IPS-20b (cell line): Measurements from ENCODE around the gene NFE2L1.
"Not testable (repeated sequence)": the region's sequence is repeated elsewhere in the genome, so short reads cannot be mapped to it uniquely, and the experiment has no call there.

Source experiments
- H3K27ac ChIP-seq: one replicate; pipeline ENCODE4 v1.5.1; 2013; ENCODE audit warnings: low read length
- H3K27me3 ChIP-seq: 2 replicates; pipeline ENCODE4 v1.6.1; 2013; ENCODE audit warnings: mild to moderate bottlenecking, low read length, inconsistent platforms; ENCODE audit not compliant: insufficient read depth
- H3K36me3 ChIP-seq: 2 replicates; pipeline ENCODE4 v1.6.1; 2013; ENCODE audit warnings: low read depth, mild to moderate bottlenecking, inconsistent platforms, low read length, moderate library complexity; ENCODE audit not compliant: insufficient read depth
- H3K4me1 ChIP-seq: 2 replicates; pipeline ENCODE4 v1.6.1; 2013; ENCODE audit warnings: mild to moderate bottlenecking, control low read depth, inconsistent platforms, low read length, moderate library complexity; ENCODE audit not compliant: insufficient read depth
- H3K4me3 ChIP-seq: 2 replicates; pipeline ENCODE4 v1.5.1; 2013; ENCODE audit warnings: mild to moderate bottlenecking, low read length, inconsistent platforms
- H3K9ac ChIP-seq: 2 replicates; pipeline ENCODE4 v1.6.1; 2013; ENCODE audit warnings: low read depth, mild to moderate bottlenecking, inconsistent platforms, low read length, moderate library complexity
- H3K9me3 ChIP-seq: 2 replicates; pipeline ENCODE4 v1.6.1; 2013; ENCODE audit warnings: mild to moderate bottlenecking, low read depth, low read length, inconsistent platforms; ENCODE audit not compliant: insufficient read depth

NFE2L1 gene

GRCh38 chr17:48060249-48060648, 12.1 kb downstream of the NFE2L1 start:
- peaks cover 87% of the 10 kb centered on the region for H3K36me3 ChIP-seq
- no peak overlapping the region for H3K27ac ChIP-seq

GRCh38 chr17:48062273-48062672, 14.1 kb downstream of the NFE2L1 start:
- Histone ChIP-seq H3K9me3 (no peaks in the 10 kb centered on the region), H3K36me3 (peaks cover 92% of the 10 kb centered on the region), H3K27me3 (no peaks in the 10 kb centered on the region), H3K27ac (no peak overlapping the region), H3K4me1 (peaks cover 14% of the 10 kb centered on the region; the same call in 1 of the 2 replicates), H3K9ac (no peak overlapping the region), H3K4me3 (no peak overlapping the region)

More at GRCh38 chr17:48060249-48060648, 12.1 kb downstream of the NFE2L1 start:
- no peak overlapping the region for H3K9ac ChIP-seq
- no peak overlapping the region for H3K4me3 ChIP-seq
- H3K9me3 ChIP-seq: no peaks in the 10 kb centered on the region
- H3K4me1 ChIP-seq: peaks cover 17% of the 10 kb centered on the region
- no peaks in the 10 kb centered on the region for H3K27me3 ChIP-seq

GRCh38 chr17:48064638-48065037, 16.5 kb downstream of the NFE2L1 start:
- H3K27ac ChIP-seq: no peak overlapping the region
- no peak overlapping the region for H3K9ac ChIP-seq
- H3K27me3 ChIP-seq: no peaks in the 10 kb centered on the region
- peaks cover 13% of the 10 kb centered on the region; the same call in 1 of the 2 replicates for H3K4me1 ChIP-seq
- H3K4me3 ChIP-seq: no peak overlapping the region
- H3K36me3 ChIP-seq: peaks cover 86% of the 10 kb centered on the region
- H3K9me3 ChIP-seq: no peaks in the 10 kb centered on the region

GRCh38 chr17:48066192-48066591, 18.0 kb downstream of the NFE2L1 start:
- Histone ChIP-seq H3K36me3 (peaks cover 89% of the 10 kb centered on the region), H3K4me1 (peaks cover 13% of the 10 kb centered on the region; the same call in 1 of the 2 replicates), H3K27ac (no peak overlapping the region), H3K9me3 (no peaks in the 10 kb centered on the region), H3K27me3 (no peaks in the 10 kb centered on the region), H3K9ac (no peak overlapping the region), H3K4me3 (no peak overlapping the region)

GRCh38 chr17:48066656-48067055, 18.5 kb downstream of the NFE2L1 start:
- Histone ChIP-seq H3K27ac (no peak overlapping the region), H3K4me1 (peaks cover 13% of the 10 kb centered on the region; the same call in 1 of the 2 replicates), H3K9me3 (no peaks in the 10 kb centered on the region), H3K27me3 (no peaks in the 10 kb centered on the region), H3K36me3 (peaks cover 89% of the 10 kb centered on the region), H3K9ac (no peak overlapping the region), H3K4me3 (no peak overlapping the region)

- Histone ChIP-seq H3K36me3 (peaks cover 89% of the 10 kb centered on the region), H3K9ac (no peak overlapping the region), H3K9me3 (no peaks in the 10 kb centered on the region), H3K4me3 (no peak overlapping the region), H3K27me3 (no peaks in the 10 kb centered on the region), H3K27ac (no peak overlapping the region), H3K4me1 (peaks cover 13% of the 10 kb centered on the region; the same call in 1 of the 2 replicates)
Observed at GRCh38 chr17:48067245-48067644, 19.1 kb downstream of the NFE2L1 start.

- H3K27me3 ChIP-seq, H3K27ac ChIP-seq, H3K9ac ChIP-seq, H3K9me3 ChIP-seq, H3K4me3 ChIP-seq: not testable (repeated sequence)
- Histone ChIP-seq H3K4me1 (peaks cover 13% of the 10 kb centered on the region; the same call in 1 of the 2 replicates), H3K36me3 (peaks cover 88% of the 10 kb centered on the region)
Observed at GRCh38 chr17:48067808-48068207, 19.6 kb downstream of the NFE2L1 start.

- Histone ChIP-seq H3K9me3 (no peaks in the 10 kb centered on the region), H3K4me1 (peaks cover 13% of the 10 kb centered on the region; the same call in 1 of the 2 replicates), H3K27ac (no peak overlapping the region), H3K9ac (no peak overlapping the region), H3K27me3 (no peaks in the 10 kb centered on the region), H3K36me3 (peaks cover 88% of the 10 kb centered on the region), H3K4me3 (no peak overlapping the region)
Observed at GRCh38 chr17:48068491-48068961, 20.4 kb downstream of the NFE2L1 start.

GRCh38 chr17:48070195-48070594, 22.0 kb downstream of the NFE2L1 start:
- H3K4me1 ChIP-seq: peaks cover 13% of the 10 kb centered on the region; the same call in 1 of the 2 replicates
- no peaks in the 10 kb centered on the region for H3K27me3 ChIP-seq
- H3K4me3 ChIP-seq: no peak overlapping the region
- H3K27ac ChIP-seq: no peak overlapping the region
- H3K36me3 ChIP-seq: peaks cover 89% of the 10 kb centered on the region
- no peak overlapping the region for H3K9ac ChIP-seq
- no peaks in the 10 kb centered on the region for H3K9me3 ChIP-seq

- Histone ChIP-seq H3K27ac (no peak overlapping the region), H3K4me3 (no peak overlapping the region), H3K27me3 (no peaks in the 10 kb centered on the region), H3K4me1 (peaks cover 4% of the 10 kb centered on the region; the same call in 1 of the 2 replicates), H3K9me3 (no peaks in the 10 kb centered on the region), H3K36me3 (peaks cover 92% of the 10 kb centered on the region), H3K9ac (no peak overlapping the region)
Observed at GRCh38 chr17:48071654-48072053, 23.5 kb downstream of the NFE2L1 start.

GRCh38 chr17:48072811-48073210, 24.7 kb downstream of the NFE2L1 start:
- not testable (repeated sequence) for H3K27me3 ChIP-seq, H3K27ac ChIP-seq, H3K4me1 ChIP-seq, H3K4me3 ChIP-seq, H3K9me3 ChIP-seq, H3K9ac ChIP-seq
- peaks cover 85% of the 10 kb centered on the region for H3K36me3 ChIP-seq

- H3K27me3 ChIP-seq, H3K4me1 ChIP-seq, H3K9ac ChIP-seq, H3K27ac ChIP-seq, H3K9me3 ChIP-seq, H3K4me3 ChIP-seq: not testable (repeated sequence)
- H3K36me3 ChIP-seq: peaks cover 77% of the 10 kb centered on the region
Observed at GRCh38 chr17:48073566-48074094, 25.5 kb downstream of the NFE2L1 start.
